NT2/D1 (cell line): ENCODE data around the gene CAMK2A.

Source experiments
- YY1 ChIP-seq: IDR thresholded peaks from 2 replicates; pipeline ENCODE4 v1.6.1; 2011; ENCODE audit not compliant: insufficient read length, insufficient read depth
- ZNF274 ChIP-seq: IDR thresholded peaks from 2 replicates; pipeline ENCODE4 v1.6.1; 2011; ENCODE audit warnings: mild to moderate bottlenecking, low read depth, low read length

GRCh38 chr5:150242251-150242894, 47.2 kb downstream of the CAMK2A start:
- TF ChIP-seq YY1 (no peak), ZNF274 (no peak)
